Measurements from ENCODE around the gene HNRNPC.
"Not testable (repeated sequence)": the region's sequence is repeated elsewhere in the genome, so short reads cannot be mapped to it uniquely, and the experiment has no call there.

Gene HNRNPC

DNA sequence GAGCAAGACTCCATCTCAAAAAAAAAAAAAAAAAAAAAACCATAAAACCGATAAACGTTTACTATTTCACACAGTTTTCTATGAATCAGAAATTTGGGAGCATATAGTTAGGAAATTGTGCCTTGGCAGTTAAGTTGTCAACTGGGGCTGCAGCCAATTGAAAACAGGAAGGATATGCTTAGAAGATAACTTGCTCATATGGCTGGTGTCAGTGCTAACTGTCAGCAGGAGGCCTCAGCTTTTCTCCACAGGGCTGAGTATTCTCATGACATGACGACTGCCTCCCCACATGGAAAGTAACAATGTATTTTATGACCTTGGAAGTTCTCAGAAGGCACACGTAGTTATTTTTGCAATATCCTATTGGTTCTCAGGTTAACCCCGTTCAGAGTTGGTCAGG is 83.8 kb downstream of the HNRNPC start:
- DNase-seq = no peak

DNA sequence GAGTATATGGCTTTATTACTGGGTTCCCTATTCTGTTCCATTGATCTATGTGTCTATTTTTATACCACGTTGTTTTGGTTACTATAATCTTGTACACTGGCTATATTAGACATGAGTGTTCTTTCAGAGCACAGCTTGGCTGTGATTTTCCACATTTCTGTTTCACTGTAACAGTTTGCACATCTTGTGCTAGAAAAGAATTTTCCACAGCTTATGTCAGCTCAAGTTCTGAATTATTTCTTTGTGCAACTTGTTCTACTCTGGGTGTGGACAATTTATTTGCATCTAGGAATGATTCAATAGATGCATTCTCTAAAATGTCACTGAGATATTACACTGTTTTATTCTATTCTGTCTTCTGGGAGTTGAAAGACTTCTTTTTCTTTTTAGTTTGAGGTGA is 85.0 kb downstream of the HNRNPC start:
- DNase-seq = no peak

DNA sequence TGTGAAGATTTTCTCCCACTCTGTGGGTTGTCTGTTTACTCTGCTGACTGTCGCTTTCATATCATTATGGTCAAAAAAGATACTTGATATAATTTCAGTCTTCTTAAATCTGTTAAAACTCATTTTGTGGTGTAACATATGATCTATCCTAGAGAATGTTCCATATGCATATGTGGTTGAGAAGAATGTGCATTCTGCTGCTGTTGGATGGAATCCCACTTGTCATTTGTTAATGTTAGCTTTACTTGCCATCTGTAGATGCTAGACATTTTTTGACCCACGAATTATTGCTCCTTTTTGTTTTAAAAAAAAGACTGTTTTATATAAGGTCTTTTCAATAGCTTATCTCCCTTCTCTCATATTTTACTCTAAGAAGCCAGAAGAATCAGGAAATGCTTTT is 87.1 kb downstream of the HNRNPC start:
- DNase-seq = no peak

DNA sequence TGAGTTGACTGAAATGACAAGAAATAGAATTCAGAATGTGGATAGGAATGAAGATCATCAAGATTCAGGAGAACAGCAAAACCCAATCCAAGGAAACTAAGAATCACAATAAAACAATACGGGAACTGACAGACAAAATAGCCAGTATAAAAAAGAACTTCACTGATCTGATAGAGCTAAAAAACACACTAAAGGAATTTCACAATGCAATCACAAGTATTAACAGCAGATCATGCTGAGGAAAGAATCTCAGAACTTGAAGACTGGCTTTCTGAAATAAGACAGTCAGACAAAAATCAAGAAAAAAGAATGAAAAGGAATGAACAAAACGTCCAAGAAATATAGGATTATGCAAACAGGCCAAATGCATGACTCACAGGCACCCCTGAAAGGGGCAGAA is 98.1 kb downstream of the HNRNPC start:
- no peak for DNase-seq

DNA sequence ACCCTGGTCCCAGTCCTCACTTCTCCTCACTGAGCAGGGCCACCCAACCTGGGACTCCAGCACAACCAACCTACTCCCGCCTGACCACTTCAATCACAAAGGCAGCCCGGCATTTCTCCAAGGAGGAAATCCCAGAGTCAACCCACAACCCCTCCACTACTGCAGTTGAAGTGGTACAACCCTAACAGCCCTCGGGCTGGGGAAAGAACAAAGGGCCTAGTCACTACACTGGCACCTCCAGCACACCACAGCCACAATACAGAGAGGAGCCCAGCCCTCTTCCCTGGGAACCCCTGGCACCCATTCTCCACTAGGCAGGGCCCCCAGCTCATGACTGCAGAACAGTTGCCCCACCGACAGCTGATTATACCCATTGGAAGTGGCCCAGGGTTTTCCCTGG is 99.7 kb downstream of the HNRNPC start:
- no peak for DNase-seq

DNA sequence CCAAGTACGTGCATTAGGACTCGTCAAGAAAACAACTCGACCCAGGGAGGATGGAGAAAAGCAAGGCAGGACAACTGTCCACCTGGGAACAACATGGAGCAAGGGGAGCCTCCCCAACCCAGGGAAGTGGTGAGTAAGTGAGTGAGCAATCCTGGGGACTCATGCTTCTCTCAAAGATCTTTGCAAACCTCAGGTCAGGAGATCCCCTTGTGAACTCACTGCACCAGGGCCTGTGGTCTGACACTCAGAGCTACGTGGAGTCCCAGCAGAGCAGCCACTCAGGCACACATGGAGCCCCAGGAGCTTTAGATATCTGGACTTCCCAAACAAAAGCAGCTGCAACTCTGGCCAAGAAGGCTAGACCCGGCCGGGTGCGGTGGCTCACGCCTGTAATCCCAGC is 101.2 kb downstream of the HNRNPC start:
- DNase-seq = no peak

DNA sequence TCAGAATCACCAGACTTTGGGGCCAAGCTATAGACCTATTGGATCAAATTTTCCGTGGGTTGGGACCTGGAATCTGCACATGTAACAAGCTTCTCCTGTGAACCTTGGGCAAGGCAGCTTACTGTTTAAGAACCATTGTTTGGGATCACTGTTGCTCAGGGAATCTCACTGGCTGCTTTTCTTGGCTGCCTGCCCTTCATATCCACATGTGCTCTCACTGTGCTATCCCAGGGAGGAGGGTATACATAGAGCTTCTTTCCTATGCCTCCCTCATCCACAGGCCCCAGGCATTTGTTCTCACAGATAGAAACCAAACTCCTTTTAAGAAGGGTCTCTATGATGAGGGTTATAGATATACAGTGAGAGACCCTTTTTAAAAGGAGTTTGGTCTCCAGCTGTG is 103.6 kb downstream of the HNRNPC start:
- DNase-seq = not testable (repeated sequence)

DNA sequence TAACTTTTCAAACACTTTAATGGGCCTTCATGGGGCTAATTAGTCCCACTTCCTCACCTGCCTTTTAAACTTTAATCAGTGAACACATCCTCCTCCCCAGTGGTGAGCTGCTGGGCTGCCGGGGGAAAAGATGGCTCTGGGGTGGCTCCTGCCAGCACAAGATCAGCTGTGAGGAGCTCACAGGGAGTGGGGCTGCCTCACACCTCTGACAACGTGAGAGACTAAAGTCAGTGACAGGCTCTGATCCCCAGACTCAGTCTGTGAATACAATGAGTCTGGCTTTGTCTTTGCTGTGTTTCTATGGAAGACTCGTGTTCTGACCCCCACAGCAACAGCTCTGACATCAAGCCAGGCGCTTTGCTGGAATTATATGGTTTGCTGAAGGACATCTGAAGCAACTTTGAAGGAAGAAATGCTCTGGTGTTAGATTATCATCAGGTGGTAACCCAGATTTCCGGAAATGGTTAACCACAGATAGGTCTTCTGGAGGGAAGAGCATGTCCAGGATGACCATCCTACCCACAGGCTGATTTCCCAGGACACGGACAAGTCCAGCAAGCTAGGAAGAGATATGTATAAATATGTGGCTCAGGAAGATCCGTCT is 104.1 kb downstream of the HNRNPC start:
- not testable (repeated sequence) for DNase-seq

DNA sequence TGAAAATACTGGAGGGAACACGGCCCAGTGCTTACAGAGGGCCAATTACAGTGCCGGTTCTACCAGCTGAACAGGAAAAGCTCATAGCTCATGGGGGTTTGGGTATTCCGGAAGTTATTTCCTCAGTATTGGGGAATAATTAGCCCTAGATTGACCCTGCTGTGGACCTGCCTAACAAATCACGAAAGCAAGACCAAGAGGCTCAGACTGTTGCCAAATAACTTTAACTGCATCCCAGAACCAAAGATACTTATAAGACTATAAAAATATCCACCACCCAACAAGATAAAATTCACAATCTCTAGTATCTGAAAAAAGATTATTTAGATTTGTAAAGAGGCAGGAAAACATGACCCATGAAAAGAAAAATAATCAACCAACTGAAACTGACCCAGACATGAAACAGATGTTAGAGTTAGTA is 105.4 kb downstream of the HNRNPC start:
- DNase-seq = no peak

DNA sequence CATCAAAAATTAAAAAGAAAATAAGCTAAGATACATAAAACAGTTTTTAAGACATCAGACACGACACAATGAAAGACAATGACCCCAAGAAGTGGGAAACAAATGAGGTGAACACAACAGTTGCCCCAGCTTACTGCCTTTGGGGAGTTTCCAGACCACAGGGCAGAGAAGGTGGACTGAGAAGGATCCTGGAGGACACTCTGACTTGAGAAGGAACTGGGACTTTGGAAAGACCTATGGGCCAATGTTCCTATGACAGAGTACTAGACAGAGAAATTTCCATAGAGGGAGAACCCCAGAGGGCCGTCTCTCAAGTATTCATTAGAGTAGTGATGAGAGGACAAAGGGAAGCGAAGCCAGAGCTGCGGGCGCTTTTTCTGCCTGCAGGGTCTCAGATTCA is 107.2 kb downstream of the HNRNPC start:
- no peak for DNase-seq

DNA sequence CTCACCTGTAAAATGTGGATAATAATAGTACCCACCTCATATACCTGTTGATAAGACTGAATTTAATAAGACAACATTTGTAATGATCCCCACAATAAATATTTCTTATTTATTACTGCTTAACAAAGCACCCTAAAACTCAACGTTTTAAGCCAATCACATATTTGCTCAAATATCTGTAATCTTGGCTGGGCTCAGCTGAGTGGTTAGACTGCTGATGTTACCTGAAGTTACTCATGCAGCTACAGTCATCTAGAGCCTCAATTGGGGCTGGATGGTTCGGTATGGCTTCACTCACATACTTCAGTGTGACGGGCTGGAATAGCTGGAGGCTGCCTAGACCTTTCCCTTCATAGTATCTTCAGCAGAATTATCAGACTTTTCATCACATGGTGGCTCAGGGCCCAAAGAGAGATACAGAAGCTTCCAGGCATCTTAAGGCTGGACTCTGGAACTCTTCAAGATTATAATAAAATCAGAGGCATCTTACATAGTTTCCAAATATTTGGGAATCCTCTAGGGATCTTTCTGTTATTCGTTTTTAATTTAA is 109.1 kb downstream of the HNRNPC start:
- no peak for DNase-seq

All from CD4-positive, alpha-beta T cell treated with Interleukin-17A for 4 hours (primary cell).